GM18868 (cell line): ENCODE data around the gene JSRP1.

ENCODE experiments used
- ATAC-seq: cut with Tn5 transposase; IDR thresholded peaks from one replicate; pipeline ENCODE4 v1.9.1; 2021; ENCODE audit warnings: mild to moderate bottlenecking, moderate library complexity; ENCODE audit not compliant: unreplicated experiment

JSRP1 gene

DNA sequence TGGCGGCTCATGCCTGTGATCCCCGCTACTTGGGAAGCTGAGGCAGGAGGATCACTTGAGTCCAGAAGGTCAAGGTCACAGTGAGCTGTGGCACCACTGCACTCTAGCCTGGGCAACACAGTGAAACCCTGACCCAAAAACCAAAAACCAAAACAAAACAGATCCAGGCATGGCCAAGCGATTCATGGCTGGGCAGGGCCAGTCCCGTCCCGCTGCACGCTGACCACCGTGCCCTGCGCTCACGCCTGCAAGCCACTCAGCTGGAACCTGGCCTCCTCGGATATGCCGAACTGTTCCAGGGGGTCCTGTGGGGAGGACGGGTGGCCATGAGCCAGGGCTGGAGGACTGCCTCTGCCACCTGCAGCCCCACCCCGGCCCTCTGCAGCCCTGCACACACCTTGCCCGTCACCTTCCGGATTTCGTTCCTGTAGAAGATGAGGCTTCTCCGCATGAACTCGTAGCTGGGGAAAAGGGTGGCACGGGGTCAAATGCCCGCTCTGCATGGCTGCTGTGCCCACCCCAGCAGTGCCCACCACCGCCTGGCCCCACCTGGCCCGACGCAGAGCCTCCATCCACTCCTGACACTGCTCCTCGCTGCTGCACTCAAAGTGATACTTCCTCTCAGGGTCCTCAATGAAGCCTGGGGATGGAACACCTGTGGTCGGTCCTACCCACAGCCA, 22.5 kb downstream of the JSRP1 start:
- ATAC-seq = no peak

- no peak for ATAC-seq
Observed at GRCh38 chr19:2232286-2233151, 23.7 kb downstream of the JSRP1 start.

DNA sequence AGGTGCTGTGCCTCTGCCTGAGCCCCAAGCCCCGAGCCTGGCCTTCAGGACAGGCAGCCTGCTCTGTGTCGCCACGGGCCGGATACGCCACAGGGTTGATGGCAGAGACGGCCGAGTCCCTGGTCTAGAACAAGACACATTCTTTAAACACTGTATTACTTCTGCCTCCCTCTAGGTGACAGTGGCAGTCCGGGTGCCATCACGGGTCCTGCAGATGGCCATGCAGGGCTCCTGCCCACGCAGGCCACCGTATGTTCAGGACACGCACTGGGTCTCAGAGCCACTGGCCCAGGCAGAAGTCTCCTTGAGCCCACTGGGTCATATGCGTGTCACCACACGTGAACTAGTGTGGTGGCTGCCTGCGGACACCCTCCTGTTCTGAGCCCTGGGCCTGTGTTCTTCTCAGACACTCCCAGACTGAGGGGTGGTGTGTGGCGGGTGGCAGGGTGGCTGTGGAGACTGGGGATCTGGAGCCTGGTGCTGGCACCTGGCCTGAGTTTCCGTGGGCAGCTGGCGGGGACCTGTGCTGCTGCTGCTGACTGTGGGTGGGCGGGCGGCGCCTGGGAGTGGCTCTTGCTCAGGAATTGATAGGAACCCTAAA, 24.5 kb downstream of the JSRP1 start:
- ATAC-seq = no peak

GRCh38 chr19:2230807-2231533, 25.2 kb downstream of the JSRP1 start:
- ATAC-seq = no peak

GRCh38 chr19:2230033-2230531, 26.1 kb downstream of the JSRP1 start:
- no peak for ATAC-seq

- no peak for ATAC-seq
Observed at GRCh38 chr19:2229103-2230032, 26.8 kb downstream of the JSRP1 start.

DNA sequence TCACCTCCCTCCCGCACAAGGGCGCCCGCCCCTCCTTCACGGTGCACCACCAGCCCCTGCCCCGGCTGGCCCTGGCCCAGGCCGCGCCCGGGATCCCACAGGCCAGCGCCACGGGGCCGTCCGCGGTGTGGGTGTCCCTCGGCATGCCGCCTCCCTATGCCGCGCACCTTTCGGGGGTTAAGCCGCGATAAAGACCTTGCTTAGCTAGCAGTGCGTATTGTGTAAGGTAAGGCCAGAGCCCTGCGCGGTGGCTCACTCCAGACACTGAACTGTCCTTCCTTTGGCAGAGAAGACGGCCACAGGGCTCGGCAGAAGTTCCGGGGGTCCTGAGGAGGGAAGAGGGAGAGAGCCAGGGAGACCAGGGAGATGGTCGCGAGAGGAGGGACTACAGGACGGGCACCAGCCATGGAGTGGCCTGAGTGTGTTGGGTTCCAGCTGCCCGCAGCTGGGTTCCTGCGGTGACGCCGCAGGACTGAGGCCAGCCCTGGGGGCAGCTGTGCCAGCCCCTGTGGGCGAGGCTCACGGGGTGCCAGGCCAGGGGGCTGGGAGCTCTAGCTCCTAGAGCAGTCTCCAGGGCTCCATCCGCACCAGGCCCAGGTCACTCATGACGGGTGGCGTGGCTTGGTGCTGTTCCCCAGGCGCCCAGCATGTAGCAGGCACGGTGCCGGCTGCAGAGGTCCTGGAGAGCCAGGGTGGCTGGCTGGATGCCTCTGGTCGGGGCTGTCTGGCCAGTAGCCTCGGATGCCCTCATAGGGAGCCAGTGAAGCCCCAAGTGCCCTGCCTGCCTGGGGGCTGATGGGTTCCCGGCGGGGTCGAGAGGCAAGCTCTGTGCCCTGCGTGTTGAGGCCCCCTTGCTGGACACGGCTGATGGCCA, 27.8 kb downstream of the JSRP1 start:
- no peak for ATAC-seq

DNA sequence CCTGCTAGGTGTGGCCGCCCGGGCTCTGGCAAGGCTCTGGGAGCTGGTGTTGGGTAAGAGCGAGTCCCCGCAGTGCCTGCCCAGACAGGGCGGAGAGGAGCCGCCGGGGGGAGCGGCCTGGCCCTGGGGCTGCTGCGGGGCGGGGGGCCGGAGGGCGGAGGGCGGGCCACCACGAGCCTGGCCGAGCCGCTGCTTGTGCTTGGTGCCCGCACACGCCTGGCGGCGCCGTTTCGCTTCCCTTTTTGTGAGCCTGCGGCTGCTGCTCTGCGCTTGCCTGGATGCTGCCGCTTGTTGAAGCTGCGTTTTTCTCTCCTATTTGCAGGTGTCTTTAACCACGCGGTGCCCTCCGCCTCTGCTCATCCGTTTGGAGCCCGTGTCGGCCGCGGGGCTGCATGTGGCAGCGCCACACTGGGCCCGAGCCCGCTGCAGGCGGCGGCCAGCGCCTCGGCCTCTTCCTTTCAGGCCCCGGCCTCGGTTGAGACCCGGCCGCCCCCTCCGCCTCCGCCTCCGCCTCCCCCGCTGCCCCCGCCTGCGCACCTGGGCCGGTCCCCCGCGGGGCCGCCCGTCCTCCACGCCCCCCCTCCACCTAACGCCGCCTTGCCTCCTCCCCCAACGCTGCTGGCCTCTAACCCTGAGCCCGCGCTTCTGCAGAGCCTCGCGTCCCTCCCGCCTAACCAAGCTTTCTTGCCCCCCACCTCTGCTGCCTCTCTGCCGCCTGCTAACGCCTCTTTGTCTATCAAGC, 28.6 kb downstream of the JSRP1 start:
- no peak for ATAC-seq

DNA sequence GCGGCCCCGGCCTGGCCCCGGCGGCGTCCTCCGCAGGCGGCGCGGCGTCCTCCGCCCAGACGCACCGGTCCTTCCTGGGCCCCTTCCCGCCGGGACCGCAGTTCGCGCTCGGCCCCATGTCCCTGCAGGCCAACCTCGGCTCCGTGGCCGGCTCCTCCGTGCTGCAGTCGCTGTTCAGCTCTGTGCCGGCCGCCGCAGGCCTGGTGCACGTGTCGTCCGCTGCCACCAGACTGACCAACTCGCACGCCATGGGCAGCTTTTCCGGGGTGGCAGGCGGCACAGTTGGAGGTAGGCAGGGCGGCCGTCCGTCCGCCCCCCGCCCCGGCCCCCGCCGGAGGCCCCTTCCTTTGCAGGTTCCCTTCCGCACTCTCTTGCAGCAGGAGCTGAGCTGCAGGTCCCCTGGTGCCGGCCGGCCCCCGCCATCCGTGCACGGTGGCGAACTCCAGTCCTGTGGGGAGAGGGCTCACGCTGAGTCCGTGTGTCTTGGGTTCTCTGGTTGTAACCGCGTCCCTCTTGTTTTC, 29.3 kb downstream of the JSRP1 start:
- no peak for ATAC-seq

GRCh38 chr19:2226051-2226839, 30.0 kb downstream of the JSRP1 start:
- no peak for ATAC-seq

GRCh38 chr19:2225415-2226050, 30.7 kb downstream of the JSRP1 start:
- ATAC-seq = no peak

- no peak for ATAC-seq
Observed at GRCh38 chr19:2224754-2225349, 31.4 kb downstream of the JSRP1 start.

DNA sequence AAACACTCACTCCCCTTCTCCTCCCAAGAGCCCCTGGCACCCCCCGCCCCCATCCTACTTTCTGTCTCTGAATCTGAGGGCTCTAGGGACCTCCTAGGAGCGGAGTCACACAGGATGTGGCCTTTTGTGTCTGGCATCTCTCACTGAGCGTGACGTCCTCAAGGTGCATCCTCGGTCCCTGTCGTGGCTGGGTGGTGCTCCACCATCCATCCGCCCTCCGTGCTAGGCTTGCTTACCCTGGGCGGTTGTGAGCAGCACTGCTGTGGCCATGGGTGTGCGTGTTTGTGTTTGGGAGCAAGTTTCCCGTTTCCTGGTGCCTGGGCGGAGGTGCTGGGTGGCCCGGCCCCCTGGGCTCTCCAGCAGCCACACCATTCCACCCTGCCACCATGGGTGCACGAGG, 32.3 kb downstream of the JSRP1 start:
- no peak for ATAC-seq

- ATAC-seq = no peak
Observed at GRCh38 chr19:2223391-2223790, 32.8 kb downstream of the JSRP1 start.

DNA sequence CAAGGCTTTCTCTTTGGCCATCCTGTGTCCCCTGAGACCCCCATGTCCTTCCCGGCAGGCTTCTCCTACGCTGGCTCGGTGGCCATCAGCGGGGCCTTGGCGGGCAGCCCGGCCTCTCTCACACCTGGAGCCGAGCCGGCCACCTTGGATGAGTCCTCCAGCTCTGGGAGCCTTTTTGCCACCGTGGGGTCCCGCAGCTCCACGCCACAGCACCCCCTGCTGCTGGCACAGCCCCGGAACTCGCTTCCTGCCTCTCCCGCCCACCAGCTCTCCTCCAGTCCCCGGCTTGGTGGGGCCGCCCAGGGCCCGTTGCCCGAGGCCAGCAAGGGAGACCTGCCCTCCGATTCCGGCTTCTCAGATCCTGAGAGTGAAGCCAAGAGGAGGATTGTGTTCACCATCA, 34.3 kb downstream of the JSRP1 start:
- ATAC-seq = no peak

- no peak for ATAC-seq
Observed at GRCh38 chr19:2221250-2221831, 34.9 kb downstream of the JSRP1 start.
